Activated B cell treated with CpG ODN at 0.5 μM for 24 hours (primary cell): ENCODE data around the gene CNN2. TPM values are rescaled to one million over a fixed set of nuclear protein-coding genes. Genes with fewer than 3 reads are reported as not detected.

Source experiments
- ATAC-seq: fragments of 200-7000 bp; cut with Tn5 transposase; one replicate; pipeline ENCODE4 v1.10.0; 2021; ENCODE audit warnings: low read depth, mild to moderate bottlenecking, moderate library complexity
- CTCF ChIA-PET: fragments of 350-600 bp; sonication (Branson Sonifier 250); formaldehyde crosslinking; loops from one replicate; lab custom pipeline; 2021; ENCODE audit warnings: antibody characterized with exemption; lab: Charles Lee
- POLR2A ChIA-PET: fragments of 350-600 bp; sonication (Branson Sonifier 250); formaldehyde crosslinking; loops from one replicate; lab custom pipeline; 2021; ENCODE audit warnings: antibody characterized with exemption; lab: Charles Lee
- DNase-seq: peaks from one replicate; pipeline ENCODE4 v3.0.0; 2022
- H3K27ac Mint-ChIP-seq: one replicate; pipeline ENCODE4 v1.8.0; 2020; ENCODE audit warnings: mixed read lengths
- H3K27me3 Mint-ChIP-seq: one replicate; pipeline ENCODE4 v1.8.0; 2021; ENCODE audit warnings: mixed read lengths
- H3K36me3 Mint-ChIP-seq: one replicate; pipeline ENCODE4 v1.8.0; 2021; ENCODE audit warnings: low read depth, mixed read lengths
- H3K4me1 Mint-ChIP-seq: one replicate; pipeline ENCODE4 v1.8.0; 2021; ENCODE audit warnings: mixed read lengths
- H3K4me3 Mint-ChIP-seq: one replicate; pipeline ENCODE4 v1.8.0; 2020; ENCODE audit warnings: mild to moderate bottlenecking, mixed read lengths
- H3K9me3 Mint-ChIP-seq: one replicate; pipeline ENCODE4 v1.8.0; 2020; ENCODE audit warnings: mixed read lengths
- CTCF ChIP-seq: fragments of 200-600 bp; IDR thresholded peaks from one replicate; pipeline ENCODE4 v1.8.0; 2022; ENCODE audit warnings: antibody characterized with exemption, mild to moderate bottlenecking
- intact Hi-C: fragments of 100-400 bp; cut with micrococcal nuclease; formaldehyde crosslinking; loops from one replicate; pipeline ENCODE4 v1.15.1; 2024
- total RNA-seq: library from RNA; stranded (reverse); gene quantifications from 2 replicates; pipeline ENCODE4 v1.2.3, GENCODE V29; 2022

The CNN2 gene
- total RNA-seq, 1 donor from 2014 or later, result 352 TPM

GRCh38 chr19:993831-994393 is 32.5 kb upstream of the CNN2 start:
- POLR2A ChIA-PET, result interaction anchor here (1.3 kb wide), 1 partner anchor 10 kb away, joined by 4 read pairs; the partner anchor contains the start of gene WDR18

GRCh38 chr19:994516-994915 is 31.9 kb upstream of the CNN2 start:
- peaks cover 21% of the 10 kb centered on the region for H3K36me3 Mint-ChIP-seq
- ChIA-PET CTCF (no interaction called here), POLR2A (interaction anchor here (1.3 kb wide), 1 partner anchor 10 kb away, joined by 4 read pairs; the partner anchor contains the start of gene WDR18)
- ATAC-seq, result no peak
- H3K27me3 Mint-ChIP-seq, result peaks cover 22% of the 10 kb centered on the region
- H3K27ac Mint-ChIP-seq, result no peak overlapping the region
- intact Hi-C loops, result no loop called here
- peaks cover 12% of the 10 kb centered on the region for H3K4me1 Mint-ChIP-seq
- no peak for TF ChIP-seq CTCF
- no peak for DNase-seq
- no peaks in the 10 kb centered on the region for H3K9me3 Mint-ChIP-seq
- no peak overlapping the region for H3K4me3 Mint-ChIP-seq

More at GRCh38 chr19:993831-994393, 32.5 kb upstream of the CNN2 start:
- DNase-seq, result no peak
- no peak for TF ChIP-seq CTCF
- H3K36me3 Mint-ChIP-seq, result peaks cover 22% of the 10 kb centered on the region
- no peak overlapping the region for H3K4me3 Mint-ChIP-seq
- ATAC-seq, result no peak
- intact Hi-C loops, result no loop called here
- peaks cover 16% of the 10 kb centered on the region for H3K27me3 Mint-ChIP-seq
- peaks cover 9% of the 10 kb centered on the region for H3K4me1 Mint-ChIP-seq
- no peaks in the 10 kb centered on the region for H3K9me3 Mint-ChIP-seq
- CTCF ChIA-PET, result no interaction called here
- no peak overlapping the region for H3K27ac Mint-ChIP-seq

- intact Hi-C loops, result no loop called here
- TF ChIP-seq CTCF, result no peak
- DNase-seq (no peak), ATAC-seq (no peak)
- CTCF ChIA-PET, result no interaction called here
- Mint-ChIP-seq H3K36me3 (peaks cover 20% of the 10 kb centered on the region), H3K4me1 (peaks cover 14% of the 10 kb centered on the region), H3K27me3 (peaks cover 25% of the 10 kb centered on the region), H3K27ac (no peak overlapping the region), H3K9me3 (no peaks in the 10 kb centered on the region), H3K4me3 (no peak overlapping the region)
- POLR2A ChIA-PET, result interaction anchor here (2.7 kb wide), 1 partner anchor 11 kb away, joined by 21 read pairs; the partner anchor contains the start of gene WDR18
Measured at GRCh38 chr19:995051-995827, 31.2 kb upstream of the CNN2 start.

- peaks cover 18% of the 10 kb centered on the region for H3K4me1 Mint-ChIP-seq
- no peaks in the 10 kb centered on the region for H3K9me3 Mint-ChIP-seq
- H3K27ac Mint-ChIP-seq, result peak overlapping the region; percentile 35
- peak; percentile 44 for ATAC-seq
- POLR2A ChIA-PET, result interaction anchor here (1.0 to 2.7 kb wide), 4 partner anchors 12 to 77 kb away, joined by 3 to 21 read pairs (median 3); partner anchors contain the start of genes CNN2 and WDR18
- peaks cover 12% of the 10 kb centered on the region for H3K36me3 Mint-ChIP-seq
- H3K27me3 Mint-ChIP-seq, result peaks cover 27% of the 10 kb centered on the region
- DNase-seq, result peak; percentile 54
- peak overlapping the region; percentile 41 for H3K4me3 Mint-ChIP-seq
- no peak for TF ChIP-seq CTCF
- CTCF ChIA-PET, result interaction anchor here (1.0 kb wide), 1 partner anchor 12 kb away, joined by 3 read pairs; the partner anchor contains the start of gene WDR18
- intact Hi-C loops, result no loop called here
Measured at GRCh38 chr19:996051-996838, 30.2 kb upstream of the CNN2 start.
